Epidermal melanocyte (primary cell): ENCODE data around the gene CTSF.
"Not testable (repeated sequence)": the region's sequence is repeated elsewhere in the genome, so short reads cannot be mapped to it uniquely, and the experiment has no call there.

Experiments used
- DNase-seq: peaks from one replicate; pipeline ENCODE4 v3.0.0; 2011; ENCODE audit warnings: low spot score; ENCODE audit not compliant: insufficient read length

Gene CTSF

GRCh38 chr11:66568124-66568916, at the start of gene CTSF:
CTSF (minus strand) TSS chr11:66568606; CDS start chr11:66568486, 120 bp downstream.
- DNase-seq: peak; percentile 99

DNA sequence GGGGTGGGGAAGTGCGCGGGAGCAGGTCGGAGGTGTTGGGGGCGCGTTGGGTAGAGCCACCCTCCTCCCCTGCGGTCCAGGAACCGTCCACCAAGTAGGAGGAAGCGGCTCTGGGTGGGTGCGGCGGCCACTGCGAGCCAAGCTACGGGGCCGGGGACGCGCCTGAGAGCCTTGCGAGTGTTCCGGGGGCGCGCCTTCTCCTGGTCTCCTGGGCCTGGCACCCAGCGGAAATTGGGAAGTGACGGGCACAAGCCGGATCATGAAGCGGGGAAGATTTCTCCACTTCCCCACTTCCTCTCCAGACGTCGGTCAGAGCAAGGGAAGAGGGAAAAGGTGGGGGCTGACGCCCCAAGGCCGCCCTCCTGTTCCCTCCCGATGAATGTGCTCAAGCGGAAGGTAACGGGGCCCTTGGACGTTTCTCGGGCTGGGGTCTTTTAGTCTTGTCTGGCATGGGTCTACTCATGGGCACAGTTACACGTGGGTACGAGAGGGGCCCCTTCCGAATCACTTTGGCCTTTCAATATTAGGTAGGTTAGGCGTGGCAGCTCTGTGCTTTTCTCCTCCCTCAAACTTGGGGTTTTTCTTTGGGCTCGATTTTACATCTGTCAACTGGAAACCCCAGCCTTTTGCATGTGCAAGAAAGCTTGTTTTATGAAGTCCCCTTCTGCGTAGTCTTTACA, 48.9 kb upstream of the CTSF start:
- no peak for DNase-seq

DNA sequence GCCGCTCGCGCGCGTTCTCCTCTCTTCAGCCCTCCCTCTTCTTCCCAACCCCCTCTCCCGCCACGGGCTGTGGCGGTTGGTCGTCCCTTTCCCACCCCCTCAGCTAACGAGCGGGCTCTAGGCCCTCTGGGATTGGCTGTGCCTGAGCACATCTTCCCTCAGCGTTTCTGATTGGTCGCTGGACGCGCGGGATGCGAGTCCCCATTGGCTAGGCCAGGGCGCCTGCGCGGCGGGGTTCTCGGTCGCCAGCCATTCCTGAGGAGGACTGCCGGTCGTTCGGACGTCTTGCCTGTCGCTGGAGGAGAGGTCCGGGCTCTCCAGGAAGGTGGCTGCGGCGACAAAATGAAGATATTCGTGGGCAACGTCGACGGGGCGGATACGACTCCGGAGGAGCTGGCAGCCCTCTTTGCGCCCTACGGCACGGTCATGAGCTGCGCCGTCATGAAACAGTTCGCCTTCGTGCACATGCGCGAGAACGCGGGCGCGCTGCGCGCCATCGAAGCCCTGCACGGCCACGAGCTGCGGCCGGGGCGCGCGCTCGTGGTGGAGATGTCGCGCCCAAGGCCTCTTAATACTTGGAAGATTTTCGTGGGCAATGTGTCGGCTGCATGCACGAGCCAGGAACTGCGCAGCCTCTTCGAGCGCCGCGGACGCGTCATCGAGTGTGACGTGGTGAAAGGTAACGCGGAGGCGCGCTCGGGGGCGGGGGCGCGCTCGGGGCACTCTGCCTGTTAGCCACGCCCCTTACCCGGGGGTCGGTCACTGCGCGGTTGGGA, 48.2 kb upstream of the CTSF start, which contains the start of gene RBM14:
TSS of gene RBM14 (plus strand) at position 252 of the 776 bp plus-strand sequence. CDS start at position 343, 91 bp downstream.
- peak; percentile 99 for DNase-seq

GRCh38 chr11:66614073-66614472, 45.7 kb upstream of the CTSF start:
- no peak for DNase-seq

GRCh38 chr11:66612458-66612857, 44.1 kb upstream of the CTSF start:
- DNase-seq: no peak

DNA sequence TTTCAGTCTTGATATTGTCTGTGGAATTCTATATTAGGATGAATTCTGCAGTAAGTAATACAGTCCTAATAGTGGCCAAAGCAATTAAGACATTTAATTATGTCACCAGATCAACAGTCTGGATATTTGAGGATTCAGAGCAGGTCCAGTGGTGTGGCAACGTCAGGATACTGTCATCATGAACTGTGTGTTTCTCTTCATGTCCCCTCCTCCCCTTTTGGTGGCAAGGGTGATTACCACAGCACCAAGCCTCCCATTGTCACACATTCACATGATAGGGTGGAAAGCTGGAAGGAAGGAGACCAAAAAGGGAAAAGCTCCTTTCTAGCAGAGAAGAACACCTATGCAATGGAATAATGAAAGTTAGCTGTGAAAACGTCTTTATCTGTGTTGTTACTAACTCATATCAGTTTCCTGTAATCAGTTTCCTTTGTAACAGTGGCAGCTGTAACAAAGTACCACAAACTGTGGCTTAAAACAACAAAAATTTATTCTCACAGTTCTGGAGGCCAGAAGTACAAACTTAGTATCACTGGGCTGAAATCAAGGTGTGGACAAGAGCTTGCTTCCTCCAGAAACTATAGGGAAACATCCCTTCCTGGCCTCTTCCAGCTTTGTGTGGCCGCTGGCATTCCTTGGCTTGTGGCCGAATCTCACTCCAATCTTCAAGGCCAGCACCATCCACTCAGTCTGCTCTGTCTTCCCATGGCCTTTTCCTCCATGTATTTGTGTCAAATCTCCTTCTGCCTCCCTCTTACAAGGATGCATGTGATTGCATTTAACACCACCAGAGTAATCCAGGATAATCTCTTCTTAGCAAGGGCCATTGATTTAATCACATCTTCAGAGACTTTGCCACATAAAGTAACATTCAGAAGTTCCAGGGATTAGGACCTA, 41.6 kb upstream of the CTSF start:
- no peak for DNase-seq

- DNase-seq: no peak
Measured at GRCh38 chr11:66607126-66607834, 38.9 kb upstream of the CTSF start.

GRCh38 chr11:66606608-66607007, 38.2 kb upstream of the CTSF start:
- not testable (repeated sequence) for DNase-seq

DNA sequence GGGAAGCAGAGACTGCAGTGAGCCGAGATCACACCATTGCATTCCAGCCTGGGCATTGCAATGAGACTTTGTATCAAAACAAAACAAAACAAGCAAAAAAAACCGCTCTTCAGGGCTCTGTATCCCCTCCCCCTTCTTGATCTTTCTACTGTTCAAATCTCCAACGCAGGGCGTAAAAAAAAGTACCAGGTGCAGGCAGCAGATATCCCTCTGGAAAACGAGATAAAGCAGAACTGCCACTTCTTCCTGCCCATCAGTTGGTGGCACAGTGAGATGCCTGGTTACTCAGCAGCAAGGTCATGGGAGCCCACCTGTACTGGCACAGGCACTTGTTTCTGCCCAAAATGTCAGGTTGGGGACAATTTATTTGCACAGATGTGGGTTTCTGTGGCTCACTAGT, 35.7 kb upstream of the CTSF start:
- DNase-seq: no peak

DNA sequence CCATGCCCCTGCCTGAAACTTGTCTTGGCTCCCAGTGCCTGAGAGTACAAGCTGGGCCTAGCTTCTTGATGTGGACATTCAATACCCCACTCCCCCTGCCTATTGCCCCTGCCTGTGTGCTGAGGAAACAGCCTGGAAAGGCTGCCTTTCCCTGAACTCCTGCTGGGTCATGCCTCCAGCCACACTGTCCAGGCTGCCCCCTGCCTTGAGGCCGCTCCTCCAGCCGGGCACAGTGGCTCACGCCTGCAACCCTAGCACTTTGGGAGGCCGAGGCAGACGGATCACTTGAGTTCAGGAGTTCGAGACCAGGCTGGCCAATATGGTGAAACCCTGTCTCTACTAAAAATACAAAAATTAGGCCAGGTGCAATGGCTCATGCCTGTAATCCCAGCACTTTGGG, 34.7 kb upstream of the CTSF start:
- DNase-seq: no peak

DNA sequence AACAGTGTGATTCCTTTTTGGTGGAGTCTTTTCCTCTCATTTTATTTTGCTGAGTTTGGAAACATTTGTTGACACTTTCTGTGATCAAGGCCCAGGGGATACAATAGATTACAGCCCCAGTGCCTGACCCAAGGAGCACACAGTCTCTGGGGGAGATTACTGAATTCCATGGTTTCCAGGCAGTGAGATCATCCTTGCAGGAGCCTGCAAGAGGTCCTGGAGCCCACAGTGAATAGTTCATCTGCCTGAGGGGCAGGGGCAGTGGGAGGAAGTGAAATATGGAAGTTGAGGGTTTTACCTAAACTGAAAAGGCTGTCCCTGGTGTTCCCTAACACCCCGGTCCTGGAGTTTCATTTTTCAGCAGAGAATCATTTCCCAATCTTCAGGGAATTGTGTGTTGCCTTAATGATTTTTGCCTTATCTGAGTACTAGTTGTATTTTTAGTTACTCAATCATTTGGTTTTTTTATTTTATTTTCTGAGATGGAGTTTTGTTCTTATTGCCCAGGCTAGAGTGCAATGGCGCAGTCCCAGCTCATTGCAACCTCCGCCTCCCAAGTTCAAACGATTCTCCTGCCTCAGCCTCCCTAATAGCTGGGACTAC, 32.3 kb upstream of the CTSF start:
- no peak for DNase-seq

GRCh38 chr11:66600219-66600618, 31.8 kb upstream of the CTSF start:
- DNase-seq: no peak

- no peak for DNase-seq
Measured at GRCh38 chr11:66598993-66599392, 30.6 kb upstream of the CTSF start.

DNA sequence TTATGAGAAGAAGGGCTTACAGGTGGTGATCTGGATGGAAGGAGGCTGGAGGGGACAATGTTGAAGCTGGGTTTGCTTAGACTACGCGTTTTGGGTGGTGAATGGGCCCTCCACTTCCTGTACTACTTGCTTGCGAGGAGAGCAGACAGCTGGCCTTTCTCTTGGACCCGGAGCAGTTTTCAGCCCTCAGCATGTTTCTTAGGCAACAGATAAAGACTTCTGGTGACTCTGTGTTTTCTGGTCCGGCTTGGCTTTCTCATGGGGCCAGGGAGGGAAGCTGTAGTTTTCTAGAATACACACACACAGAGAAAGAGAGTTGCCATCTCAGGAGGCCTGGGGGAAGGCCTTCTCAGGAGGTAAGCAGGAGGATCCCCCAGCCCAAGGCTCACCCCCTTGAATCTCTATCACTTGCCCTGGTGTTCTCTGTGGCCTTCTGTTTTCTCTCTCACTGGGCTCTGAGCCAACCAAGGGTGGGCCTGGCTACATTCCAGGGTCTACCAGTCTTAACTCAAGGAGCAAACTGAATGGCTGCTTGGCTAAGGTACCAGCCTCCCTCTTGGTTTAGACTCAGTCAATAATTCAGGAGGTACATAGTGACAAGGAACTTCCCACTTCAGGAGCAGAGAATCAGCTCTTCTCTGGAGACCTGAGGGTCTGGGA, 27.0 kb upstream of the CTSF start:
- peak; percentile 24 for DNase-seq

GRCh38 chr11:66593650-66594049, 25.2 kb upstream of the CTSF start:
- no peak for DNase-seq

DNA sequence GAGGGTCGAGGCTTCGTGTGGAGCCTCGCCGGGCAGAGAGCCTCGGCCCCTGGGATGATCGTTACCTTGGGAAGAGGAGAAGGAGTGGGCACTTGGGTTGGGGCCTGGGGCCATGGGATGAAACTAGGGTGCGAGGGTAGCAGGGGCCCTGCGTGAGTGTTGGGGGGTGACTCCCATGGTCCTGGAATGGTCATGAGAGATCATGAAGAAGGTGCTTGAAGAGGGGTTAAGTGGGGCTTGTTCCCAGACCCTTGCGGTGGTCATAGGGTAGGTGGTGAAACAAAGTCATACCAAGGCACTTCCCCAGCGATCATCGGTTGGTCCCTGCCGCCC, 24.9 kb upstream of the CTSF start:
- no peak for DNase-seq

GRCh38 chr11:66592457-66593302, 24.3 kb upstream of the CTSF start, which contains the start of the genes CCDC87 and CCS:
CCDC87 (minus strand) TSS chr11:66593063; CDS start chr11:66593015, 48 bp downstream.
CCS (plus strand) TSS chr11:66593185; CDS start chr11:66593262, 77 bp downstream.
- peak; percentile 100 for DNase-seq

- DNase-seq: no peak
Measured at GRCh38 chr11:66591175-66591574, 22.8 kb upstream of the CTSF start.
